GM12878 (cell line): ENCODE results near the gene IFNE. TPM values are rescaled to one million over a fixed set of nuclear protein-coding genes. Genes with fewer than 3 reads are reported as not detected.

Experiments used
- ATAC-seq: fragments of 200-7000 bp; cut with Tn5 transposase; 3 replicates; pipeline ENCODE4 v1.9.1; 2020; ENCODE audit warnings: mild to moderate bottlenecking, moderate library complexity
- BruUV-seq: library from RNA; stranded (reverse); fragments of 400-500 nt; replicated peaks from 2 replicates; lab custom pipeline; 2021; lab: Mats Ljungman, UMichigan
- CTCF ChIA-PET: fragments of 300-600 bp; sonication (Branson Sonifier 250); formaldehyde crosslinking; extraction: SDS; loops from one replicate; lab custom pipeline; 2021; ENCODE audit warnings: inconsistent platforms; lab: Yijun Ruan, JAX
- POLR2A ChIA-PET: fragments of 350-600 bp; formaldehyde crosslinking; extraction: SDS; loops from one replicate; lab custom pipeline; 2021; ENCODE audit warnings: inconsistent platforms; lab: Charles Lee
- RAD21 ChIA-PET: fragments of 300-600 bp; sonication (Branson Sonifier 250); formaldehyde crosslinking; loops from one replicate; lab custom pipeline; 2023; ENCODE audit warnings: antibody characterized with exemption; ENCODE audit not compliant: unreplicated experiment; lab: Charles Lee
- SMC1A ChIA-PET: fragments of 300-600 bp; sonication (Branson Sonifier 250); formaldehyde crosslinking; loops from one replicate; lab custom pipeline; 2023; ENCODE audit not compliant: unreplicated experiment, uncharacterized antibody; lab: Charles Lee
- DNase-seq: peaks from one replicate; pipeline ENCODE4 v3.0.0-alpha.2; 2011; ENCODE audit warnings: low read depth, low spot score
- FAIRE-seq: peaks from 3 replicates; lab custom pipeline; 2011; peaks lifted over from hg19 to GRCh38; lab: Jason Lieb, UNC
- H2AFZ ChIP-seq: 2 replicates; pipeline ENCODE4 v1.6.0; 2011; ENCODE audit warnings: low read depth, low read length, control low read depth; ENCODE audit not compliant: control insufficient read depth
- H3K27ac ChIP-seq: 2 replicates; pipeline ENCODE4 v1.5.1; 2011; ENCODE audit warnings: control low read depth; ENCODE audit not compliant: control insufficient read depth, insufficient read depth
- H3K27me3 ChIP-seq, 2 experiments: replicated peaks in 1 of 2; 2 replicates each; pipeline versions ENCODE4 v1.6.0 to v1.6.1; 2011; ENCODE audit warnings: low read length in 1 of 2; ENCODE audit not compliant: control insufficient read depth in 2 of 2, insufficient read depth in 2 of 2
- H3K36me3 ChIP-seq, 2 experiments: 2 replicates each; pipeline ENCODE4 v1.5.1; 2011; ENCODE audit warnings: low read length in 1 of 2; ENCODE audit not compliant: control insufficient read depth in 2 of 2, insufficient read depth in 2 of 2
- H3K4me1 ChIP-seq: 2 replicates; pipeline ENCODE4 v1.6.1; 2011; ENCODE audit warnings: mild to moderate bottlenecking, low read length, moderate library complexity, mixed read lengths; ENCODE audit not compliant: control insufficient read depth, insufficient read depth
- H3K4me2 ChIP-seq: 2 replicates; pipeline ENCODE4 v1.6.0; 2011; ENCODE audit warnings: control low read depth; ENCODE audit not compliant: control insufficient read depth, insufficient read depth
- H3K4me3 ChIP-seq: fragments of 200-600 bp; sonication (generic); 2 replicates; pipeline ENCODE4 v1.5.1; 2016
- H3K79me2 ChIP-seq: 2 replicates; pipeline ENCODE4 v1.6.0; 2011; ENCODE audit warnings: low read length; ENCODE audit not compliant: control insufficient read depth, insufficient read depth
- H3K9ac ChIP-seq: 2 replicates; pipeline ENCODE4 v1.8.0; 2011; ENCODE audit warnings: low read length, control low read depth, mixed read lengths; ENCODE audit not compliant: control insufficient read depth, insufficient read depth
- H3K9me3 ChIP-seq: replicated peaks from 3 replicates; pipeline ENCODE4 v1.5.1; 2011; ENCODE audit warnings: mild to moderate bottlenecking, low read length; ENCODE audit not compliant: control insufficient read depth, insufficient read depth
- H4K20me1 ChIP-seq: 2 replicates; pipeline ENCODE4 v1.6.0; 2011; ENCODE audit not compliant: control insufficient read depth, insufficient read depth
- GATAD2B ChIP-seq: fragments of 450-650 bp; conservative IDR thresholded peaks from 2 replicates; pipeline ENCODE4 v1.6.1; 2017; ENCODE audit warnings: low read depth, mild to moderate bottlenecking, moderate library complexity
- HCFC1 ChIP-seq: fragments of 150-350 bp; IDR thresholded peaks from 2 replicates; pipeline ENCODE4 v1.6.1; 2014; ENCODE audit warnings: low read length
- KDM1A ChIP-seq: fragments of 200-600 bp; sonication (generic); IDR thresholded peaks from 2 replicates; pipeline ENCODE4 v1.6.1; 2016; ENCODE audit warnings: borderline replicate concordance
- RCOR1 ChIP-seq: conservative IDR thresholded peaks from 2 replicates; pipeline ENCODE4 v1.6.1; 2012; ENCODE audit warnings: low read depth, low read length, improper control_type of control experiment
- SREBF1 ChIP-seq: IDR thresholded peaks from 2 replicates; pipeline ENCODE4 v1.6.1; 2012; ENCODE audit warnings: mild to moderate bottlenecking, low read length
- STAT3 ChIP-seq: IDR thresholded peaks from 2 replicates; pipeline ENCODE4 v1.6.1; 2011; ENCODE audit warnings: low read depth, low read length, improper control_type of control experiment
- WGBS: methylation state at CpG from one replicate; pipeline ENCODE4 v1.1.6; 2016; ENCODE audit warnings: low lambda C conversion rate; ENCODE audit not compliant: insufficient replicate concordance, insufficient coverage; ENCODE audit errors: missing lambda C conversion rate; 5-methylcytosine and 5-hydroxymethylcytosine counted together
- in situ Hi-C: fragments of 300-500 bp; cut with MboI; formaldehyde crosslinking; loops from 9 replicates; pipeline ENCODE4 v1.14.3; 2018; ENCODE audit warnings: mixed read lengths
- intact Hi-C: fragments of 100-400 bp; cut with micrococcal nuclease; formaldehyde crosslinking; loops from one replicate; pipeline ENCODE4 v1.14.2; 2022; ENCODE audit not compliant: unreplicated experiment
- polyA plus RNA-seq, 11 experiments: library from polyadenylated mRNA; depleted of rRNA in 4 of 11; unstranded in 6 of 11; stranded (reverse) in 5 of 11; fragments of >200 nt; fragmentation: Nextera tagmentation in 4 of 11; fragmentation: Illumina TruSeq in 1 of 11; extraction: Ambion mirVana in 4 of 11; extraction: Trizol in 1 of 11; gene quantifications; 1 replicate in 1 of 11; 2 replicates in 10 of 11; pipeline versions ENCODE4 v1.2.1 to v1.2.3, GENCODE V29; 2011 to 2016; ENCODE audit warnings: inconsistent platforms in 2 of 11, missing spikeins in 2 of 11, low read depth in 1 of 11
- total RNA-seq, 4 experiments: library from RNA; depleted of rRNA in 3 of 4; stranded (reverse); fragments of >200 nt in 3 of 4; fragmentation: Illumina TruSeq in 1 of 4; extraction: Trizol in 1 of 4; gene quantifications; 2 replicates each; pipeline versions ENCODE4 v1.2.1 to v1.2.3, GENCODE V29; 2013 to 2021
- TF ChIP-seq, protein P1 (sequence below): fragments of 450-650 bp; formaldehyde crosslinking; IDR thresholded peaks from 2 replicates; pipeline ENCODE4 v1.5.0; 2022; ENCODE audit warnings: mild to moderate bottlenecking, missing genetic modification characterization

IFNE gene
- total and polyA plus RNA-seq, 10 of the 15 experiments (the other 5 are each of a cell fraction or from before 2014, with no cell fraction given) = not detected

DNA sequence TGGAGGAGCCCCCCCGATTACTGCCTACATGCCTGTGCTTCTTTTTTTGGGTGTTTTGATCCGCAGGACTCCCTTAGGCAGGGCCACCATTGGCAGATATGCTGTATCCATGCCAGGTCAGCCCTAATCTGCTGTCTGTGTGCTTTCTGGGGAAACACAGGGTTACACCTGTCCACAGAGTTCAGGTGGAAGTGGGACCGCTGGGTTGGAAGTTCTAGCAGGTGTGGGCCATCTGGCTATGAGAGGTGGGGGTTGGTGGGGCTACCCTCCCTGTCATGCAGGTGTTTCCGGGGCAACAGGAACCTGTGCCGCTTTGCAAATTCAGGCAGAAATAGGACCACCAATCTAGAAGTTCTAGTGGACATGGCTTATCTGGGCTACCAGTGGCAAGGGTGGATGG lies 17.0 kb downstream of the IFNE start:
- Histone ChIP-seq H4K20me1 (no peaks in the 10 kb centered on the region), H3K4me1 (no peaks in the 10 kb centered on the region), H2AFZ (no peak overlapping the region), H3K9ac (no peak overlapping the region), H3K4me3 (no peak overlapping the region), H3K27ac (no peak overlapping the region), H3K79me2 (no peaks in the 10 kb centered on the region), H3K9me3 (no peaks in the 10 kb centered on the region; the same call in 2 of the 3 replicates), H3K4me2 (no peak overlapping the region), H3K36me3 (no peaks in the 10 kb centered on the region), H3K27me3 (no peaks in the 10 kb centered on the region)
- intact Hi-C loops (no loop called here), in situ Hi-C loops (loop anchor here (5.0 kb wide), 1 partner anchor 327 kb away; no protein-coding TSS in a partner anchor)
- DNase-seq = no peak
- RAD21 ChIA-PET = interaction anchor here (1.2 to 1.3 kb wide), 2 partner anchors 32 to 244 kb away, joined by 4 read pairs; no protein-coding TSS in a partner anchor
- no peak for TF ChIP-seq GATAD2B
- no peak for TF ChIP-seq HCFC1
- TF ChIP-seq, protein P1, sequence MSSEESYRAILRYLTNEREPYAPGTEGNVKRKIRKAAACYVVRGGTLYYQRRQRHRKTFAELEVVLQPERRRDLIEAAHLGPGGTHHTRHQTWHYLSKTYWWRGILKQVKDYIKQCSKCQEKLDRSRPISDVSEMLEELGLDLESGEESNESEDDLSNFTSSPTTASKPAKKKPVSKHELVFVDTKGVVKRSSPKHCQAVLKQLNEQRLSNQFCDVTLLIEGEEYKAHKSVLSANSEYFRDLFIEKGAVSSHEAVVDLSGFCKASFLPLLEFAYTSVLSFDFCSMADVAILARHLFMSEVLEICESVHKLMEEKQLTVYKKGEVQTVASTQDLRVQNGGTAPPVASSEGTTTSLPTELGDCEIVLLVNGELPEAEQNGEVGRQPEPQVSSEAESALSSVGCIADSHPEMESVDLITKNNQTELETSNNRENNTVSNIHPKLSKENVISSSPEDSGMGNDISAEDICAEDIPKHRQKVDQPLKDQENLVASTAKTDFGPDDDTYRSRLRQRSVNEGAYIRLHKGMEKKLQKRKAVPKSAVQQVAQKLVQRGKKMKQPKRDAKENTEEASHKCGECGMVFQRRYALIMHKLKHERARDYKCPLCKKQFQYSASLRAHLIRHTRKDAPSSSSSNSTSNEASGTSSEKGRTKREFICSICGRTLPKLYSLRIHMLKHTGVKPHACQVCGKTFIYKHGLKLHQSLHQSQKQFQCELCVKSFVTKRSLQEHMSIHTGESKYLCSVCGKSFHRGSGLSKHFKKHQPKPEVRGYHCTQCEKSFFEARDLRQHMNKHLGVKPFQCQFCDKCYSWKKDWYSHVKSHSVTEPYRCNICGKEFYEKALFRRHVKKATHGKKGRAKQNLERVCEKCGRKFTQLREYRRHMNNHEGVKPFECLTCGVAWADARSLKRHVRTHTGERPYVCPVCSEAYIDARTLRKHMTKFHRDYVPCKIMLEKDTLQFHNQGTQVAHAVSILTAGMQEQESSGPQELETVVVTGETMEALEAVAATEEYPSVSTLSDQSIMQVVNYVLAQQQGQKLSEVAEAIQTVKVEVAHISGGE (CRISPR knock-in tag) = no peak
- no peak for TF ChIP-seq STAT3
- TF ChIP-seq RCOR1 = no peak
- TF ChIP-seq KDM1A = no peak
- TF ChIP-seq SREBF1 = no peak
- no peak for FAIRE-seq
- ATAC-seq = no peak
- no TSS peak for BruUV-seq
- 35% methylated on average over 5 of the region's 5 CpGs for WGBS
- SMC1A ChIA-PET = interaction anchor here (1.0 to 2.4 kb wide), 2 partner anchors 139 to 322 kb away, joined by 3 to 12 read pairs; no protein-coding TSS in a partner anchor
- POLR2A ChIA-PET = no interaction called here
- CTCF ChIA-PET = interaction anchor here (0.7 to 3.3 kb wide), 13 partner anchors 8 to 336 kb away, joined by 3 to 19 read pairs (median 4); no protein-coding TSS in a partner anchor
